K562 (cell line): Measurements from ENCODE around the gene SCYL1. TPM values are rescaled to one million over a fixed set of nuclear protein-coding genes. Genes with fewer than 3 reads are reported as not detected.

Experiments
- ATF1 ChIP-seq, 2 experiments: fragments of 450-650 bp in 1 of 2; IDR thresholded peaks; 2 replicates each; pipeline ENCODE4 v1.6.1; 2016; ENCODE audit warnings: missing compliant biosample characterization in 1 of 2, missing genetic modification characterization in 1 of 2
- BRF1 ChIP-seq: IDR thresholded peaks from 3 replicates; pipeline ENCODE4 v1.6.1; 2011; ENCODE audit warnings: borderline replicate concordance, mild to moderate bottlenecking; ENCODE audit not compliant: insufficient read length; ENCODE audit errors: extremely low read depth
- FOXK2 ChIP-seq, 2 experiments: fragments of 450-650 bp; IDR thresholded peaks in 1 of 2; conservative IDR thresholded peaks in 1 of 2; 2 replicates each; pipeline ENCODE4 v1.6.1; 2016; ENCODE audit warnings: low read depth in 2 of 2, mild to moderate bottlenecking in 1 of 2
- HNRNPL ChIP-seq: fragments of 200-400 bp; formaldehyde crosslinking; IDR thresholded peaks from 2 replicates; pipeline ENCODE4 v1.6.1; 2017; ENCODE audit warnings: low read depth, mild to moderate bottlenecking, low read length
- KDM4B ChIP-seq, 2 experiments: fragments of 450-650 bp in 1 of 2; sonication (generic) in 1 of 2; IDR thresholded peaks; 2 replicates each; pipeline ENCODE4 v1.6.1; 2016 to 2017; ENCODE audit warnings: borderline replicate concordance in 2 of 2, antibody characterized with exemption in 1 of 2, low read depth in 1 of 2, mild to moderate bottlenecking in 1 of 2
- MCM3 ChIP-seq: fragments of 450-650 bp; IDR thresholded peaks from 2 replicates; pipeline ENCODE4 v1.6.1; 2016
- NCOA4 ChIP-seq: fragments of 450-650 bp; IDR thresholded peaks from 2 replicates; pipeline ENCODE4 v1.6.1; 2018; ENCODE audit warnings: mild to moderate bottlenecking; ENCODE audit not compliant: partially characterized antibody
- NR2C2 ChIP-seq, 2 experiments: fragments of 200-800 bp in 1 of 2; sonication (Bioruptor generic) in 1 of 2; sonication (generic) in 1 of 2; formaldehyde crosslinking in 1 of 2; IDR thresholded peaks; 2 replicates each; pipeline versions ENCODE4 v1.6.1 to v1.8.0; 2016 to 2022; ENCODE audit warnings: mild to moderate bottlenecking in 1 of 2, missing compliant biosample characterization in 1 of 2, missing genetic modification characterization in 1 of 2, missing genetic modification reagents in 1 of 2
- NRF1 ChIP-seq, 2 experiments: fragments of 450-650 bp; IDR thresholded peaks in 1 of 2; conservative IDR thresholded peaks in 1 of 2; 2 replicates each; pipeline ENCODE4 v1.6.1; 2014; ENCODE audit warnings: mild to moderate bottlenecking in 2 of 2
- RREB1 ChIP-seq: fragments of 250-450 bp; sonication (Bioruptor Pico); IDR thresholded peaks from 2 replicates; pipeline ENCODE4 v1.4.0; 2020
- SIN3A ChIP-seq, 2 experiments: fragments of 150-350 bp in 1 of 2; IDR thresholded peaks; 2 replicates each; pipeline ENCODE4 v1.6.1; 2011 to 2016; ENCODE audit warnings: borderline replicate concordance in 2 of 2, low read depth in 2 of 2, low read length in 2 of 2, mild to moderate bottlenecking in 2 of 2, moderate library complexity in 2 of 2; ENCODE audit not compliant: control insufficient read depth in 1 of 2
- SMAD4 ChIP-seq: fragments of 250-450 bp; sonication (Bioruptor Pico); conservative IDR thresholded peaks from 2 replicates; pipeline ENCODE4 v1.8.0; 2021; ENCODE audit warnings: inconsistent platforms, mild to moderate bottlenecking, moderate library complexity
- SRSF9 ChIP-seq: fragments of 200-400 bp; formaldehyde crosslinking; IDR thresholded peaks from 2 replicates; pipeline ENCODE4 v1.6.1; 2017; ENCODE audit warnings: low read depth, low read length, borderline replicate concordance
- STAT5B ChIP-seq: fragments of 250-450 bp; sonication (Bioruptor Pico); IDR thresholded peaks from 2 replicates; pipeline ENCODE4 v1.8.0; 2021; ENCODE audit warnings: mild to moderate bottlenecking, inconsistent platforms
- ZBTB11 ChIP-seq, 3 experiments: fragments of 200-800 bp in 1 of 3; fragments of 250-450 bp in 1 of 3; fragments of 450-650 bp in 1 of 3; sonication (Bioruptor Pico) in 1 of 3; sonication (Bioruptor generic) in 1 of 3; formaldehyde crosslinking in 1 of 3; IDR thresholded peaks; 2 replicates each; pipeline versions ENCODE4 v1.6.1 to v1.8.0; 2016 to 2022; ENCODE audit warnings: mild to moderate bottlenecking in 2 of 3, missing genetic modification characterization in 2 of 3, missing compliant biosample characterization in 1 of 3, moderate library complexity in 1 of 3
- ZEB2 ChIP-seq: fragments of 450-650 bp; IDR thresholded peaks from 2 replicates; pipeline ENCODE4 v1.6.1; 2016
- ZNF3 ChIP-seq: fragments of 250-450 bp; sonication (Bioruptor Pico); IDR thresholded peaks from 2 replicates; pipeline ENCODE4 v1.5.0; 2021; ENCODE audit warnings: mild to moderate bottlenecking, moderate library complexity
- polyA plus RNA-seq, 8 experiments: library from polyadenylated mRNA; depleted of rRNA in 4 of 8; stranded (reverse) in 5 of 8; unstranded in 3 of 8; fragments of >200 nt; fragmentation: Nextera tagmentation in 2 of 8; fragmentation: Illumina TruSeq in 1 of 8; extraction: Ambion mirVana in 2 of 8; extraction: Trizol in 1 of 8; gene quantifications; 2 replicates each; pipeline versions ENCODE4 v1.2.1 to v1.2.3, GENCODE V29; 2011 to 2014; ENCODE audit warnings: inconsistent platforms in 1 of 8, missing spikeins in 1 of 8
- total RNA-seq, 7 experiments: library from RNA; depleted of rRNA in 6 of 7; stranded (reverse); fragments of >200 nt in 6 of 7; fragmentation: Illumina TruSeq in 2 of 7; extraction: Trizol in 2 of 7; gene quantifications; 2 replicates each; pipeline versions ENCODE4 v1.2.1 to v1.2.3, GENCODE V29; 2011 to 2021; ENCODE audit warnings: low replicate concordance in 1 of 7

The SCYL1 gene
- total and polyA plus RNA-seq, 9 of the 15 experiments (the other 6 are each of a cell fraction or from before 2014, with no cell fraction given) = 1.9 to 145 (median 57.6) TPM

GRCh38 chr11:65478388-65479183 lies 46.3 kb upstream of the SCYL1 start (continued):
- TF ChIP-seq RREB1 = 0 out of 2 replicates have a peak, but pooled peaks have one; percentile 33
- TF ChIP-seq SRSF9 = no peak
- no peak for TF ChIP-seq ZNF3 (CRISPR knock-in tag)
- peak; percentile 77 for TF ChIP-seq SMAD4 (CRISPR knock-in tag)
- no peak for TF ChIP-seq MCM3
- no peak for TF ChIP-seq ZEB2
- peak; percentile 77; the same call in 1 of the 2 replicates for TF ChIP-seq NR2C2 (CRISPR knock-in tag; IDR thresholded peaks at IDR 0.05)
- TF ChIP-seq NR2C2 (tag; IDR thresholded peaks at IDR 0.05) = peak; percentile 90
- no peak for TF ChIP-seq NCOA4
- no peak for TF ChIP-seq ATF1 (CRISPR knock-in tag; IDR thresholded peaks at IDR 0.05)
- peak; percentile 67 for TF ChIP-seq ATF1 (tag; IDR thresholded peaks at IDR 0.05)
- TF ChIP-seq FOXK2 (conservative IDR thresholded peaks at IDR 0.05 in 1 of 2, IDR thresholded peaks at IDR 0.05 in 1 of 2; ENCODE audit: low read depth in 2 of 2) = 0 out of 4 replicates have a peak, but pooled peaks of 1 of the 2 experiments have one; percentile 12
- no peak for TF ChIP-seq HNRNPL
- TF ChIP-seq SIN3A (IDR thresholded peaks at IDR 0.05; ENCODE audit: borderline replicate concordance in 2 of 2, control insufficient read depth in 1 of 2, low read depth in 2 of 2, low read length in 2 of 2) = no peak
- peak; percentile 63 to 71 for TF ChIP-seq NRF1 (conservative IDR thresholded peaks at IDR 0.05 in 1 of 2, IDR thresholded peaks at IDR 0.05 in 1 of 2)
- TF ChIP-seq STAT5B (CRISPR knock-in tag) = no peak
- TF ChIP-seq ZBTB11 (CRISPR knock-in tag; IDR thresholded peaks at IDR 0.05) = no peak; a peak in 1 of 6 replicates
- TF ChIP-seq KDM4B (IDR thresholded peaks at IDR 0.05; ENCODE audit: borderline replicate concordance in 2 of 2, low read depth in 1 of 2) = no peak
- no peak for TF ChIP-seq BRF1
